Fibroblast of lung (primary cell): ENCODE data around the gene PLSCR2. TPM values are rescaled to one million over a fixed set of nuclear protein-coding genes. Genes with fewer than 3 reads are reported as not detected.
"Not testable (repeated sequence)": the region's sequence is repeated elsewhere in the genome, so short reads cannot be mapped to it uniquely, and the experiment has no call there.

ENCODE experiments used
- DNase-seq, 2 donors: peaks; one replicate each; pipeline versions ENCODE4 v3.0.0 to v3.0.0-alpha.2; 2010; ENCODE audit warnings: low read depth in 2 of 2
- H2AFZ ChIP-seq: 2 replicates; pipeline ENCODE4 v1.5.1; 2012; ENCODE audit warnings: low read length, control low read depth, inconsistent platforms
- H3K27ac ChIP-seq: 2 replicates; pipeline ENCODE4 v1.5.1; 2011; ENCODE audit warnings: low read length, control low read depth; ENCODE audit not compliant: insufficient read depth
- H3K27me3 ChIP-seq: 2 replicates; pipeline ENCODE4 v1.5.1; 2011; ENCODE audit warnings: mild to moderate bottlenecking, low read length; ENCODE audit not compliant: control insufficient read depth, insufficient read depth
- H3K36me3 ChIP-seq: 2 replicates; pipeline ENCODE4 v1.5.1; 2011; ENCODE audit warnings: low read length; ENCODE audit not compliant: control insufficient read depth, insufficient read depth
- H3K4me1 ChIP-seq: 2 replicates; pipeline ENCODE4 v1.5.1; 2011; ENCODE audit warnings: low read length; ENCODE audit not compliant: control insufficient read depth, insufficient read depth; ENCODE audit errors: extremely low read depth
- H3K4me2 ChIP-seq: 2 replicates; pipeline ENCODE4 v1.5.1; 2011; ENCODE audit warnings: low read length, control low read depth; ENCODE audit not compliant: insufficient read depth; ENCODE audit errors: extremely low read depth
- H3K4me3 ChIP-seq, 4 experiments: fragments of 200-600 bp in 1 of 4; sonication (generic) in 1 of 4; replicated peaks in 1 of 4; 2 replicates each; pipeline ENCODE4 v1.5.1; 2011 to 2016; ENCODE audit warnings: low read length in 4 of 4, low read depth in 3 of 4, mild to moderate bottlenecking in 3 of 4, control low read depth in 2 of 4, inconsistent platforms in 1 of 4, mixed read lengths in 1 of 4; ENCODE audit not compliant: insufficient read depth in 1 of 4; ENCODE audit errors: control extremely low read depth in 1 of 4
- H3K79me2 ChIP-seq: 2 replicates; pipeline ENCODE4 v1.5.1; 2012; ENCODE audit warnings: mild to moderate bottlenecking, low read length, inconsistent platforms; ENCODE audit not compliant: control insufficient read depth, insufficient read depth
- H3K9ac ChIP-seq: 2 replicates; pipeline ENCODE4 v1.5.1; 2011; ENCODE audit warnings: mild to moderate bottlenecking, low read length, control low read depth; ENCODE audit not compliant: insufficient read depth
- H3K9me3 ChIP-seq: 2 replicates; pipeline ENCODE4 v1.5.1; 2012; ENCODE audit warnings: low read depth, low read length; ENCODE audit not compliant: control insufficient read depth, insufficient read depth
- H4K20me1 ChIP-seq: 2 replicates; pipeline ENCODE4 v1.5.1; 2011; ENCODE audit warnings: low read length; ENCODE audit not compliant: control insufficient read depth, insufficient read depth; ENCODE audit errors: extremely low read depth
- CTCF ChIP-seq, 2 donors: IDR thresholded peaks in 1 of 2; conservative IDR thresholded peaks in 1 of 2; 1 replicate in 1 of 2; 2 replicates in 1 of 2; pipeline ENCODE4 v1.5.1; 2011 to 2012; ENCODE audit warnings: low read length in 2 of 2, control low read depth in 1 of 2, inconsistent platforms in 1 of 2, low read depth in 1 of 2, mild to moderate bottlenecking in 1 of 2
- EZH2 ChIP-seq: IDR thresholded peaks from 2 replicates; pipeline ENCODE4 v1.5.1; 2012; ENCODE audit warnings: low read length, control low read depth, mild to moderate bottlenecking; ENCODE audit errors: missing control alignments
- polyA plus RNA-seq, 2 donors: library from polyadenylated mRNA; depleted of rRNA in 1 of 2; stranded (reverse) in 1 of 2; unstranded in 1 of 2; fragments of >200 nt; gene quantifications; 2 replicates each; pipeline ENCODE4 v1.2.1, GENCODE V29; 2011 to 2012; ENCODE audit warnings: missing spikeins in 1 of 2
- total RNA-seq: library from RNA; depleted of rRNA; stranded (reverse); fragments of >200 nt; gene quantifications from 2 replicates; pipeline ENCODE4 v1.2.1, GENCODE V29; 2014

The PLSCR2 gene
- total and polyA plus RNA-seq, 2 donors (not counting 1 experiment from before 2014, with no cell fraction given), result 0.17 TPM; not detected in 1

DNA sequence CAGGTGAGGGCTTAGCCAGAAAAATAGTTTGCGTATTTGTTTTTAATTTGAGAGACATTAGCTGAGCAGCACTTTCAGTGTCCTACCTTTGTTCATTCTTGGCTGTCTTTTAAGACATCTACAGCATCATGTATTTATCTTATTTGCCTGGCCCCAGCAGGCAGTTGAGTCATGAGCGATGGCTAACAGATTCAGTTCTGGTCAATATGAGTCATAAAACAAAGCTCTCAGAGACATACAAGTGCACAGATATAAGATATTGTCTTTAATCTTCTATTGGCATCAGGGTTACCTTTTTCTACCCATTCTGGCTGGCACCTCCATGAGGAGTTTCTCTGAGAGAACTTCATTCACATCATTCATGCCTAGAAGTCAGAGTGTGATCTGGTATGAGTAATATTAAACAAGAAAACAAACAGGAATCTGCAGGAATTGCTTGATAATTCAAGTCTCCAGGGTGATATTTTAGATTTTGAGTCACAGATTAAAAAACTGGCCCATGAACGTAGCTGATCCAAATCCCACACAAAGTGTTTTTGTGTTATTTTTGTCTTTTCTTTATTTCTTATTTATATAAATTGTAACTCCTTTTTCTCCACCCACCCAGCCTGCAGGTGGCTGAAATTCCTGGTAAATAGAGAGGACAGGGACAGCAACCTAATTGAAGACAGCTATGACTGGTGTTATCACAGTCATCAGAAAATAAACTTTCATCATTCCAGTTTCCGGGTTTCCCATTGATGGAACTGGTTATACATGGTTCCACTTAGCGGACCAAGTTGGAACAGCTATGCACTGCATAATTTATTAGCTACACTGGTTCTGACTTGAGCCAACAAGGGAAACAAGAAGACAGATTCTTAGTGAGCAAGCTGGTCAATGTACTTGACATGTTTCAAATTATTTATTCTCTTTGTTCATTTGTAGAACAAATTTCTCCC is 47.3 kb downstream of the PLSCR2 start:
- H3K27ac ChIP-seq, result no peak overlapping the region
- H3K4me3 ChIP-seq, result no peak overlapping the region
- no peaks in the 10 kb centered on the region for H3K79me2 ChIP-seq
- H3K27me3 ChIP-seq, result no peaks in the 10 kb centered on the region
- H3K4me2 ChIP-seq, result no peak overlapping the region
- H4K20me1 ChIP-seq, result no peaks in the 10 kb centered on the region
- H3K36me3 ChIP-seq, result no peaks in the 10 kb centered on the region
- H3K9me3 ChIP-seq, result no peaks in the 10 kb centered on the region
- DNase-seq, result peak; percentile 61 to 88
- no peak overlapping the region for H3K9ac ChIP-seq
- no peak for TF ChIP-seq CTCF (conservative IDR thresholded peaks at IDR 0.05 in 1 of 2, IDR thresholded peaks at IDR 0.05 in 1 of 2; ENCODE audit: low read depth in 1 of 2, low read length in 2 of 2)
- no peak for TF ChIP-seq EZH2
- no peak overlapping the region for H2AFZ ChIP-seq
- peaks cover 2% of the 10 kb centered on the region for H3K4me1 ChIP-seq

- H2AFZ ChIP-seq, result no peak overlapping the region
- no peaks in the 10 kb centered on the region for H3K4me1 ChIP-seq
- H3K4me3 ChIP-seq, result no peak overlapping the region
- no peak for TF ChIP-seq EZH2
- no peak for TF ChIP-seq CTCF (conservative IDR thresholded peaks at IDR 0.05 in 1 of 2, IDR thresholded peaks at IDR 0.05 in 1 of 2; ENCODE audit: low read depth in 1 of 2, low read length in 2 of 2)
- H3K9me3 ChIP-seq, result no peaks in the 10 kb centered on the region
- H3K27me3 ChIP-seq, result no peaks in the 10 kb centered on the region
- no peak overlapping the region for H3K27ac ChIP-seq
- no peaks in the 10 kb centered on the region for H4K20me1 ChIP-seq
- no peaks in the 10 kb centered on the region for H3K79me2 ChIP-seq
- no peak overlapping the region for H3K9ac ChIP-seq
- no peak overlapping the region for H3K4me2 ChIP-seq
- DNase-seq, result no peak
- no peaks in the 10 kb centered on the region for H3K36me3 ChIP-seq
Measured at GRCh38 chr3:146416366-146416765, 53.0 kb downstream of the PLSCR2 start.

GRCh38 chr3:146414010-146414409 is 55.4 kb downstream of the PLSCR2 start:
- Histone ChIP-seq H3K4me2 (no peak overlapping the region), H3K36me3 (no peaks in the 10 kb centered on the region), H3K79me2 (no peaks in the 10 kb centered on the region), H4K20me1 (no peaks in the 10 kb centered on the region), H3K27ac (no peak overlapping the region), H3K4me1 (no peaks in the 10 kb centered on the region), H3K4me3 (no peak overlapping the region), H2AFZ (no peak overlapping the region), H3K9ac (no peak overlapping the region), H3K27me3 (no peaks in the 10 kb centered on the region), H3K9me3 (no peaks in the 10 kb centered on the region)
- TF ChIP-seq CTCF (conservative IDR thresholded peaks at IDR 0.05 in 1 of 2, IDR thresholded peaks at IDR 0.05 in 1 of 2; ENCODE audit: low read depth in 1 of 2, low read length in 2 of 2) (no peak), EZH2 (no peak)
- DNase-seq, result no peak

DNA sequence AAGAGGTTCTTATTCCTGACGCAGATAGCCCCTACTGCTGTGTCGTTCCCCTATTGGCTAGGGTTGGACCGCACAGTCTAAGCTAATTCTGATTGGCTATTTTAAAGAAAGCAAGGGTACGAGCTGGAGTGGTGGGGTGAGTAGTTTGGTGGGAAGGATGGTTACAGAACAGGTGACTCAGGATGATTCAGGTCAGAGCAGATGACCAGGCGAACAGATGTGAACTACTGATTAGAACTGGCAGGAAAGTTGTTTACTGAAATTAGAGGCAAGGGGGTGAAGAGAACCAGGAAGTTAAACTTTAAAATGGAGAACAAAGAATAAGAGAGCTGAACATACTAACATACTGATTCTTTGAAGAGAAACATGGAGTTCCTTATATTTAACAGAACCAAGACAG is 56.6 kb downstream of the PLSCR2 start:
- H3K27ac ChIP-seq, H3K9ac ChIP-seq, H3K79me2 ChIP-seq, H3K9me3 ChIP-seq, H3K4me1 ChIP-seq, H4K20me1 ChIP-seq, DNase-seq, H2AFZ ChIP-seq, H3K4me2 ChIP-seq, H3K27me3 ChIP-seq, H3K36me3 ChIP-seq, H3K4me3 ChIP-seq: not testable (repeated sequence)
